Gastrocnemius medialis (tissue), 4 donors: ENCODE measurements around the gene ZNF562. TPM values are rescaled to one million over a fixed set of nuclear protein-coding genes. Genes with fewer than 3 reads are reported as not detected.

ENCODE experiments used
- ATAC-seq, 2 donors: fragments of 150-250 bp; one replicate each; pipeline ENCODE4 v1.9.1; 2016
- DNase-seq, 2 donors: peaks; one replicate each; pipeline ENCODE4 v3.0.0-alpha.2; 2019
- H3K27ac ChIP-seq, 4 donors: fragments of 200-600 bp; sonication (generic); 1 replicate in 1 of 4; 2 replicates in 3 of 4; pipeline ENCODE4 v1.5.1; 2016 to 2018; ENCODE audit warnings: mild to moderate bottlenecking in 2 of 4, moderate library complexity in 1 of 4
- H3K27me3 ChIP-seq, 3 donors: fragments of 200-600 bp; sonication (generic) in 2 of 3; 1 replicate in 1 of 3; 2 replicates in 2 of 3; pipeline versions ENCODE4 v1.5.1 to v1.6.0; 2016 to 2019; ENCODE audit warnings: mild to moderate bottlenecking in 1 of 3, moderate library complexity in 1 of 3
- H3K36me3 ChIP-seq, 2 donors: fragments of 200-600 bp; sonication (generic) in 1 of 2; one replicate each; pipeline ENCODE4 v1.5.1; 2017 to 2018
- H3K4me1 ChIP-seq, 2 donors: fragments of 200-600 bp; sonication (generic) in 1 of 2; one replicate each; pipeline ENCODE4 v1.5.1; 2016 to 2017; ENCODE audit warnings: mild to moderate bottlenecking in 2 of 2
- H3K4me3 ChIP-seq, 4 donors: fragments of 200-600 bp; sonication (generic) in 3 of 4; 1 replicate in 1 of 4; 2 replicates in 3 of 4; pipeline ENCODE4 v1.5.1; 2016 to 2019; ENCODE audit warnings: mild to moderate bottlenecking in 2 of 4
- H3K9me3 ChIP-seq, 3 donors: fragments of 200-600 bp; sonication (generic) in 2 of 3; 1 replicate in 1 of 3; 2 replicates in 2 of 3; pipeline ENCODE4 v1.5.1; 2016 to 2019
- CTCF ChIP-seq, 5 experiments: fragments of 450-650 bp in 3 of 5; fragments of 200-600 bp in 2 of 5; sonication (generic) in 2 of 5; IDR thresholded peaks in 4 of 5; conservative IDR thresholded peaks in 1 of 5; 1 replicate in 4 of 5; 2 replicates in 1 of 5; pipeline ENCODE4 v1.5.1; 2016 to 2019; ENCODE audit warnings: antibody characterized with exemption in 5 of 5, mild to moderate bottlenecking in 3 of 5, moderate library complexity in 3 of 5
- POLR2A ChIP-seq, 2 donors: fragments of 450-650 bp; IDR thresholded peaks; one replicate each; pipeline ENCODE4 v1.6.1; 2017; ENCODE audit warnings: antibody characterized with exemption in 2 of 2, mild to moderate bottlenecking in 2 of 2, moderate library complexity in 2 of 2
- in situ Hi-C, 4 donors: fragments of 200-750 bp; cut with MboI; loops; one replicate each; pipeline versions ENCODE4 v1.15.0 to v1.8.0; 2017; ENCODE audit warnings: low sequenced_read_pairs in 4 of 4
- intact Hi-C: fragments of 100-400 bp; cut with DNase I; formaldehyde crosslinking; loops from one replicate; pipeline ENCODE4 v1.15.1; 2023; ENCODE audit warnings: low total_unique reads
- total RNA-seq, 4 donors: library from RNA; depleted of rRNA; stranded (reverse); fragments of >200 nt; gene quantifications; one replicate each; pipeline versions ENCODE4 v1.1.0 to v1.2.3, GENCODE V29; 2016

ZNF562 gene
- total RNA-seq: 1 to 10 TPM; 3.0 to 8.1 (median 6.6) TPM

- H3K9me3 ChIP-seq: peaks cover 0 to 6% (median 3%) of the 10 kb centered on the region in 3 donors
- in situ Hi-C loops: no loop called here
- H3K4me3 ChIP-seq: peak within 1 kb of the TSS; percentile 66 to 90 (median 70)
- peak; percentile 84 to 92 for ATAC-seq
- TF ChIP-seq CTCF (IDR thresholded peaks at IDR 0.05 in 4 of 5, conservative IDR thresholded peaks at IDR 0.05 in 1 of 5): no peak
- peak in 1 of 2 donors; percentile 34 for TF ChIP-seq POLR2A (IDR thresholded peaks at IDR 0.05)
- DNase-seq: peak; percentile 36 to 57
- peaks cover 0 to 16% of the 10 kb centered on the region in 2 donors for H3K36me3 ChIP-seq
- peak within 1 kb of the TSS; percentile 81 to 88 (median 86) for H3K27ac ChIP-seq
- H3K27me3 ChIP-seq: no peaks in the 10 kb centered on the region
- no peaks in the 10 kb centered on the region for H3K4me1 ChIP-seq
- intact Hi-C loops: loop anchor here (1.0 to 2.0 kb wide), 3 partner anchors 54 to 93 kb away; partner anchors contain the start of genes ZNF121, ZNF561 and ZNF846
Measured at GRCh38 chr19:9674663-9675357, at the start of gene ZNF562. TSS of gene ZNF562 (minus strand) at chr19:9675100. CDS start at chr19:9660744, 14,356 bp downstream.

- TF ChIP-seq POLR2A (IDR thresholded peaks at IDR 0.05) (no peak), CTCF (IDR thresholded peaks at IDR 0.05 in 4 of 5, conservative IDR thresholded peaks at IDR 0.05 in 1 of 5) (no peak)
- Histone ChIP-seq H3K27me3 (no peaks in the 10 kb centered on the region), H3K4me1 (no peaks in the 10 kb centered on the region), H3K36me3 (no peaks in the 10 kb centered on the region), H3K4me3 (no peak overlapping the region), H3K27ac (no peak overlapping the region), H3K9me3 (no peaks in the 10 kb centered on the region)
- in situ Hi-C loops (no loop called here), intact Hi-C loops (no loop called here)
- ATAC-seq (no peak), DNase-seq (no peak)
Measured at GRCh38 chr19:9724157-9724556, 49.3 kb upstream of the ZNF562 start.

- Histone ChIP-seq H3K9me3 (no peaks in the 10 kb centered on the region), H3K4me3 (no peak overlapping the region), H3K4me1 (no peaks in the 10 kb centered on the region), H3K27ac (no peak overlapping the region), H3K27me3 (no peaks in the 10 kb centered on the region), H3K36me3 (no peaks in the 10 kb centered on the region)
- ATAC-seq (no peak), DNase-seq (no peak)
- intact Hi-C loops: no loop called here
- no peak for TF ChIP-seq CTCF (IDR thresholded peaks at IDR 0.05 in 4 of 5, conservative IDR thresholded peaks at IDR 0.05 in 1 of 5)
- TF ChIP-seq POLR2A (IDR thresholded peaks at IDR 0.05): no peak
- in situ Hi-C loops: no loop called here
Measured at GRCh38 chr19:9721861-9722260, 47.0 kb upstream of the ZNF562 start.

GRCh38 chr19:9720541-9720940, 45.6 kb upstream of the ZNF562 start:
- Histone ChIP-seq H3K4me1 (no peaks in the 10 kb centered on the region), H3K36me3 (no peaks in the 10 kb centered on the region), H3K27me3 (no peaks in the 10 kb centered on the region), H3K4me3 (no peak overlapping the region), H3K27ac (no peak overlapping the region), H3K9me3 (no peaks in the 10 kb centered on the region)
- intact Hi-C loops (no loop called here), in situ Hi-C loops (no loop called here)
- no peak for DNase-seq
- no peak for TF ChIP-seq POLR2A (IDR thresholded peaks at IDR 0.05)
- no peak for ATAC-seq

- Histone ChIP-seq H3K9me3 (no peaks in the 10 kb centered on the region), H3K4me3 (no peak overlapping the region), H3K36me3 (no peaks in the 10 kb centered on the region), H3K27me3 (peaks cover 0 to 4% (median 0%) of the 10 kb centered on the region in 3 donors), H3K4me1 (no peaks in the 10 kb centered on the region), H3K27ac (no peak overlapping the region)
- ATAC-seq: no peak
- in situ Hi-C loops: no loop called here
- no peak for TF ChIP-seq POLR2A (IDR thresholded peaks at IDR 0.05)
- no peak for TF ChIP-seq CTCF (IDR thresholded peaks at IDR 0.05 in 4 of 5, conservative IDR thresholded peaks at IDR 0.05 in 1 of 5)
- DNase-seq: no peak
- intact Hi-C loops: no loop called here
Measured at GRCh38 chr19:9711815-9712214, 36.9 kb upstream of the ZNF562 start.
